PC-3 (cell line): ENCODE results near the gene GRIP2. TPM values are rescaled to one million over a fixed set of nuclear protein-coding genes. Genes with fewer than 3 reads are reported as not detected.

Experiments
- ATAC-seq: fragments of 200-7000 bp; cut with Tn5 transposase; 2 replicates; pipeline ENCODE4 v1.9.1; 2020; ENCODE audit warnings: mild to moderate bottlenecking, moderate library complexity
- BruUV-seq: library from RNA; stranded (reverse); fragments of 400-500 nt; replicated peaks from 2 replicates; lab custom pipeline; 2021; lab: Mats Ljungman, UMichigan
- CTCF ChIA-PET: fragments of 300-600 bp; sonication (Branson Sonifier 250); formaldehyde crosslinking; loops from one replicate; lab custom pipeline; 2022; ENCODE audit warnings: antibody characterized with exemption; lab: Charles Lee
- POLR2A ChIA-PET: fragments of 300-600 bp; sonication (Branson Sonifier 250); formaldehyde crosslinking; loops from one replicate; lab custom pipeline; 2022; ENCODE audit warnings: antibody characterized with exemption; ENCODE audit not compliant: unreplicated experiment; lab: Charles Lee
- DNase-seq: peaks from one replicate; pipeline ENCODE4 v3.0.0-alpha.2; 2015
- H2AFZ ChIP-seq: fragments of 300-600 bp; sonication (generic); 2 replicates; pipeline ENCODE4 v1.6.0; 2016; ENCODE audit warnings: antibody characterized with exemption, low read length
- H3F3A ChIP-seq: fragments of 300-600 bp; sonication (generic); one replicate; pipeline ENCODE4 v1.6.0; 2017; ENCODE audit warnings: antibody characterized with exemption, low read length, control low read depth, mild to moderate bottlenecking; ENCODE audit not compliant: unreplicated experiment
- H3K27ac ChIP-seq: fragments of 300-600 bp; sonication (generic); 2 replicates; pipeline ENCODE4 v1.5.1; 2016; ENCODE audit warnings: mild to moderate bottlenecking, low read length
- H3K27me3 ChIP-seq: fragments of 300-600 bp; sonication (generic); 2 replicates; pipeline ENCODE4 v1.6.1; 2016; ENCODE audit warnings: low read length, mixed read lengths
- H3K36me3 ChIP-seq: fragments of 300-600 bp; sonication (generic); 2 replicates; pipeline ENCODE4 v1.6.1; 2016; ENCODE audit warnings: low read depth, mixed run types, low read length, mixed read lengths
- H3K4me1 ChIP-seq: fragments of 300-600 bp; sonication (generic); 2 replicates; pipeline ENCODE4 v1.5.1; 2016; ENCODE audit warnings: low read length; ENCODE audit not compliant: insufficient read depth
- H3K4me2 ChIP-seq: fragments of 300-600 bp; sonication (generic); 2 replicates; pipeline ENCODE4 v1.6.0; 2016; ENCODE audit warnings: low read length
- H3K4me3 ChIP-seq: fragments of 300-600 bp; sonication (generic); 2 replicates; pipeline ENCODE4 v1.5.1; 2016; ENCODE audit warnings: mild to moderate bottlenecking, low read length, mixed read lengths
- H3K79me2 ChIP-seq: fragments of 300-600 bp; sonication (generic); 2 replicates; pipeline ENCODE4 v1.6.1; 2017; ENCODE audit warnings: low read length, mixed read lengths
- H3K9ac ChIP-seq: fragments of 300-600 bp; sonication (generic); 2 replicates; pipeline ENCODE4 v1.6.0; 2016; ENCODE audit warnings: mild to moderate bottlenecking, low read length
- H3K9me2 ChIP-seq: fragments of 300-600 bp; sonication (generic); replicated peaks from 2 replicates; pipeline ENCODE4 v1.6.1; 2016; ENCODE audit warnings: mixed run types, low read length, mixed read lengths
- H3K9me3 ChIP-seq: fragments of 300-600 bp; sonication (generic); 2 replicates; pipeline ENCODE4 v1.6.1; 2016; ENCODE audit warnings: low read length, mixed read lengths
- H4K20me1 ChIP-seq: fragments of 300-600 bp; sonication (generic); 2 replicates; pipeline ENCODE4 v1.6.1; 2016; ENCODE audit warnings: low read length, mixed read lengths
- CTCF ChIP-seq: fragments of 300-600 bp; sonication (generic); conservative IDR thresholded peaks from 2 replicates; pipeline ENCODE4 v1.5.1; 2017; ENCODE audit warnings: antibody characterized with exemption, low read depth, mild to moderate bottlenecking, low read length
- EZH2 ChIP-seq: fragments of 300-600 bp; sonication (generic); IDR thresholded peaks from one replicate; pipeline ENCODE4 v1.6.1; 2017; ENCODE audit warnings: antibody characterized with exemption, mild to moderate bottlenecking, low read length; ENCODE audit not compliant: unreplicated experiment
- EZH2phosphoT487 ChIP-seq: fragments of 300-600 bp; sonication (generic); IDR thresholded peaks from 2 replicates; pipeline ENCODE4 v1.6.1; 2018; ENCODE audit warnings: mild to moderate bottlenecking, antibody characterized with exemption, low read length, borderline replicate concordance
- intact Hi-C: fragments of 100-400 bp; cut with micrococcal nuclease; formaldehyde crosslinking; loops from 2 replicates; pipeline ENCODE4 v1.9.0; 2023
- total RNA-seq: library from RNA; depleted of rRNA; stranded (reverse); fragments of >200 nt; gene quantifications from 2 replicates; pipeline ENCODE4 v1.2.3, GENCODE V29; 2014

The GRIP2 gene
- total RNA-seq, 1 experiment from 2014 or later = 0.36 TPM

GRCh38 chr3:14481646-14482036 is 58.5 kb downstream of the GRIP2 start:
- H3F3A ChIP-seq = no peaks in the 10 kb centered on the region
- intact Hi-C loops = no loop called here
- no peak for DNase-seq
- ChIA-PET CTCF (no interaction called here), POLR2A (no interaction called here)
- H3K79me2 ChIP-seq = no peaks in the 10 kb centered on the region
- H3K4me1 ChIP-seq = no peaks in the 10 kb centered on the region
- H3K9me2 ChIP-seq = no peaks in the 10 kb centered on the region
- H3K9me3 ChIP-seq = no peaks in the 10 kb centered on the region
- ATAC-seq = no peak
- no peak overlapping the region for H3K4me3 ChIP-seq
- no peaks in the 10 kb centered on the region for H3K27me3 ChIP-seq
- no peak overlapping the region for H3K4me2 ChIP-seq
- H2AFZ ChIP-seq = no peak overlapping the region
- H3K27ac ChIP-seq = no peak overlapping the region
- no peaks in the 10 kb centered on the region for H4K20me1 ChIP-seq
- no TSS peak for BruUV-seq
- TF ChIP-seq CTCF (no peak), EZH2 (no peak), EZH2phosphoT487 (no peak)
- H3K9ac ChIP-seq = no peak overlapping the region
- H3K36me3 ChIP-seq = peaks cover 26% of the 10 kb centered on the region

GRCh38 chr3:14481018-14481645 is 59.0 kb downstream of the GRIP2 start:
- Histone ChIP-seq H2AFZ (no peak overlapping the region), H4K20me1 (no peaks in the 10 kb centered on the region), H3K4me3 (no peak overlapping the region), H3K4me2 (no peak overlapping the region), H3K9me3 (no peaks in the 10 kb centered on the region), H3K79me2 (no peaks in the 10 kb centered on the region), H3K4me1 (no peaks in the 10 kb centered on the region), H3F3A (no peaks in the 10 kb centered on the region), H3K9me2 (no peaks in the 10 kb centered on the region), H3K27ac (no peak overlapping the region), H3K9ac (no peak overlapping the region), H3K27me3 (no peaks in the 10 kb centered on the region), H3K36me3 (peaks cover 26% of the 10 kb centered on the region)
- CTCF ChIA-PET = no interaction called here
- intact Hi-C loops = no loop called here
- no TSS peak for BruUV-seq
- TF ChIP-seq CTCF (no peak), EZH2phosphoT487 (no peak), EZH2 (no peak)
- POLR2A ChIA-PET = no interaction called here
- ATAC-seq (no peak), DNase-seq (no peak)

- H3F3A ChIP-seq = no peaks in the 10 kb centered on the region
- no peaks in the 10 kb centered on the region for H3K79me2 ChIP-seq
- ATAC-seq (no peak), DNase-seq (no peak)
- H3K9ac ChIP-seq = no peak overlapping the region
- no peak overlapping the region for H3K4me2 ChIP-seq
- no peak for TF ChIP-seq EZH2
- no peak for TF ChIP-seq EZH2phosphoT487
- no peak for TF ChIP-seq CTCF
- no peaks in the 10 kb centered on the region for H4K20me1 ChIP-seq
- no peak overlapping the region for H3K27ac ChIP-seq
- CTCF ChIA-PET = interaction anchor here (0.5 kb wide), 1 partner anchor 10 kb away, joined by 4 read pairs; no protein-coding TSS in a partner anchor
- no peaks in the 10 kb centered on the region for H3K4me1 ChIP-seq
- peaks cover 26% of the 10 kb centered on the region for H3K36me3 ChIP-seq
- H3K9me3 ChIP-seq = no peaks in the 10 kb centered on the region
- no peak overlapping the region for H3K4me3 ChIP-seq
- H3K27me3 ChIP-seq = no peaks in the 10 kb centered on the region
- intact Hi-C loops = no loop called here
- POLR2A ChIA-PET = no interaction called here
- no TSS peak for BruUV-seq
- H2AFZ ChIP-seq = no peak overlapping the region
- no peaks in the 10 kb centered on the region for H3K9me2 ChIP-seq
Measured at GRCh38 chr3:14480207-14481017, 59.7 kb downstream of the GRIP2 start.
